A549 (cell line): ENCODE data around the gene ATAD5. TPM values are rescaled to one million over a fixed set of nuclear protein-coding genes. Genes with fewer than 3 reads are reported as not detected.

Experiments used
- ATAC-seq, 2 experiments: fragments of 200-7000 bp in 1 of 2; fragments of >200 bp in 1 of 2; cut with Nextera tagmentation in 1 of 2; cut with Tn5 transposase in 1 of 2; 3 replicates each; pipeline versions ENCODE4 v1.8.0 to v1.9.1; 2018 to 2020; ENCODE audit warnings: mild to moderate bottlenecking in 1 of 2, moderate library complexity in 1 of 2
- CTCF ChIA-PET: fragments of 300-600 bp; sonication (Branson Sonifier 250); formaldehyde crosslinking; extraction: SDS; loops from one replicate; lab custom pipeline; 2021; ENCODE audit warnings: antibody characterized with exemption, inconsistent platforms; lab: Yijun Ruan, JAX
- POLR2A ChIA-PET: fragments of 350-600 bp; formaldehyde crosslinking; extraction: SDS; loops from one replicate; lab custom pipeline; 2021; ENCODE audit warnings: antibody characterized with exemption, inconsistent platforms; lab: Yijun Ruan, JAX
- DNase-seq, 2 experiments: peaks; one replicate each; pipeline versions ENCODE4 v3.0.0 to v3.0.0-alpha.2; 2011 to 2016; ENCODE audit warnings: low read depth in 1 of 2, low spot score in 1 of 2
- FAIRE-seq: peaks from 2 replicates; lab custom pipeline; 2011; peaks lifted over from hg19 to GRCh38; lab: Jason Lieb, UNC
- H3K27ac ChIP-seq, 2 experiments: fragments of >200 bp; sonication (Bioruptor Twin); formaldehyde crosslinking; 3 replicates each; pipeline ENCODE4 v1.5.1; 2016 to 2017
- H3K4me1 ChIP-seq: fragments of >200 bp; sonication (Bioruptor Twin); formaldehyde crosslinking; 3 replicates; pipeline ENCODE4 v1.6.1; 2016
- H3K4me2 ChIP-seq: fragments of >200 bp; sonication (Bioruptor Twin); formaldehyde crosslinking; 3 replicates; pipeline ENCODE4 v1.6.1; 2016
- H3K4me3 ChIP-seq: fragments of >200 bp; sonication (Bioruptor Twin); formaldehyde crosslinking; 3 replicates; pipeline ENCODE4 v1.5.1; 2016
- H3K9me3 ChIP-seq: fragments of >200 bp; sonication (Bioruptor Twin); formaldehyde crosslinking; 3 replicates; pipeline ENCODE4 v1.6.1; 2016
- BCL3 ChIP-seq: fragments of >200 bp; sonication (Bioruptor Twin); formaldehyde crosslinking; IDR thresholded peaks from 3 replicates; pipeline ENCODE4 v1.6.1; 2016
- BHLHE40 ChIP-seq: IDR thresholded peaks from 2 replicates; pipeline ENCODE4 v1.6.1; 2012; ENCODE audit warnings: low read depth, low read length, inconsistent platforms
- CBX2 ChIP-seq: fragments of 200-600 bp; sonication (generic); IDR thresholded peaks from 2 replicates; pipeline ENCODE4 v1.6.1; 2016; ENCODE audit warnings: low read depth, mild to moderate bottlenecking, borderline replicate concordance
- EP300 ChIP-seq, 2 experiments: fragments of >200 bp; sonication (Bioruptor Twin); formaldehyde crosslinking; IDR thresholded peaks; 2 replicates in 1 of 2; 3 replicates in 1 of 2; pipeline ENCODE4 v1.6.1; 2016 to 2017
- ESRRA ChIP-seq: fragments of 150-350 bp; IDR thresholded peaks from 2 replicates; pipeline ENCODE4 v1.6.1; 2014; ENCODE audit warnings: mild to moderate bottlenecking, low read length, borderline replicate concordance
- FOSB ChIP-seq: fragments of 250-450 bp; sonication (Bioruptor Pico); IDR thresholded peaks from 2 replicates; pipeline ENCODE4 v1.5.0; 2020; ENCODE audit warnings: mild to moderate bottlenecking, moderate library complexity
- FOSL2 ChIP-seq, 2 experiments: fragments of 450-650 bp in 1 of 2; fragments of >200 bp in 1 of 2; sonication (Bioruptor Twin) in 1 of 2; formaldehyde crosslinking; IDR thresholded peaks; 2 replicates each; pipeline versions ENCODE4 v1.5.0 to v1.6.1; 2016 to 2020; ENCODE audit warnings: mild to moderate bottlenecking in 1 of 2, moderate library complexity in 1 of 2
- HDAC2 ChIP-seq: fragments of 200-600 bp; sonication (generic); IDR thresholded peaks from 2 replicates; pipeline ENCODE4 v1.6.1; 2016
- HOXA7 ChIP-seq: fragments of 250-450 bp; sonication (Bioruptor Pico); IDR thresholded peaks from 2 replicates; pipeline ENCODE4 v1.5.0; 2020; ENCODE audit warnings: mild to moderate bottlenecking, moderate library complexity
- HOXB5 ChIP-seq: fragments of 250-450 bp; sonication (Bioruptor Pico); IDR thresholded peaks from 2 replicates; pipeline ENCODE4 v1.5.0; 2020; ENCODE audit warnings: mild to moderate bottlenecking, moderate library complexity
- JUNB ChIP-seq: fragments of >200 bp; sonication (Bioruptor Twin); formaldehyde crosslinking; IDR thresholded peaks from 2 replicates; pipeline ENCODE4 v1.6.1; 2016
- KDM1A ChIP-seq: fragments of 200-600 bp; sonication (generic); IDR thresholded peaks from 2 replicates; pipeline ENCODE4 v1.6.1; 2016; ENCODE audit warnings: low read depth, mild to moderate bottlenecking
- MAFK ChIP-seq: fragments of 450-650 bp; IDR thresholded peaks from 2 replicates; pipeline ENCODE4 v1.6.1; 2014; ENCODE audit not compliant: partially characterized antibody
- PBX3 ChIP-seq: IDR thresholded peaks from 2 replicates; pipeline ENCODE4 v1.6.1; 2012
- POLR2AphosphoS2 ChIP-seq: conservative IDR thresholded peaks from 2 replicates; pipeline ENCODE4 v1.6.1; 2012; ENCODE audit warnings: low read length, improper control_type of control experiment, inconsistent platforms
- RARB ChIP-seq: fragments of 250-450 bp; sonication (Bioruptor Pico); IDR thresholded peaks from 2 replicates; pipeline ENCODE4 v1.8.0; 2021; ENCODE audit warnings: mild to moderate bottlenecking, moderate library complexity
- ZFP36 ChIP-seq: fragments of 450-650 bp; IDR thresholded peaks from 2 replicates; pipeline ENCODE4 v1.6.1; 2014; ENCODE audit warnings: borderline replicate concordance; ENCODE audit not compliant: partially characterized antibody
- WGBS: methylation state at CpG from one replicate; pipeline ENCODE4 v1.1.6; 2017; ENCODE audit errors: missing lambda C conversion rate; 5-methylcytosine and 5-hydroxymethylcytosine counted together
- polyA plus RNA-seq, 4 experiments: library from polyadenylated mRNA; depleted of rRNA in 3 of 4; stranded (reverse); fragments of >200 nt; fragmentation: RNase III in 1 of 4; extraction: RNeasy Plus Mini Kit Qiagen cat#74134 plus additional on column Dnase treatment in 1 of 4; gene quantifications; 2 replicates in 3 of 4; 3 replicates in 1 of 4; pipeline ENCODE4 v1.2.3, GENCODE V29; 2011 to 2017
- TF ChIP-seq, protein P1 (sequence below): fragments of >200 bp; sonication (Bioruptor Twin); formaldehyde crosslinking; IDR thresholded peaks from 2 replicates; pipeline ENCODE4 v1.6.1; 2016
- TF ChIP-seq, protein P2 (sequence below): fragments of 200-600 bp; sonication (generic); IDR thresholded peaks from 2 replicates; pipeline ENCODE4 v1.6.1; 2016; ENCODE audit warnings: antibody characterized with exemption, mild to moderate bottlenecking, moderate library complexity
- TF ChIP-seq, protein P3 (sequence below): fragments of 150-350 bp; IDR thresholded peaks from 2 replicates; pipeline ENCODE4 v1.6.1; 2014; ENCODE audit warnings: low read depth, mild to moderate bottlenecking, low read length

Gene ATAD5
- polyA plus RNA-seq, 2 of the 4 experiments (the other 2 are of a cell fraction) = 4.5 to 9.5 TPM

GRCh38 chr17:30838202-30838807 lies 6.5 kb downstream of the ATAD5 start:
- 93% methylated on average over 5 of the region's 5 CpGs for WGBS
- no peak overlapping the region for H3K4me2 ChIP-seq
- H3K4me3 ChIP-seq = no peak overlapping the region
- DNase-seq (no peak), FAIRE-seq (no peak), ATAC-seq (no peak)
- H3K27ac ChIP-seq = no peak overlapping the region
- peaks cover 2% of the 10 kb centered on the region; the same call in 1 of the 3 replicates for H3K4me1 ChIP-seq
- no peaks in the 10 kb centered on the region for H3K9me3 ChIP-seq
- TF ChIP-seq CBX2 (no peak), ESRRA (no peak), BCL3 (no peak), BHLHE40 (no peak), PBX3 (no peak), HOXB5 (CRISPR knock-in tag) (no peak), MAFK (no peak), RARB (CRISPR knock-in tag) (no peak), ZFP36 (no peak), EP300 (IDR thresholded peaks at IDR 0.05) (no peak), HDAC2 (no peak), HOXA7 (CRISPR knock-in tag) (no peak), FOSB (CRISPR knock-in tag) (no peak), JUNB (no peak), KDM1A (no peak), POLR2AphosphoS2 (no peak), FOSL2 (IDR thresholded peaks at IDR 0.05) (no peak), FOSL2 (CRISPR knock-in tag; IDR thresholded peaks at IDR 0.05) (no peak)
- TF ChIP-seq, protein P1, sequence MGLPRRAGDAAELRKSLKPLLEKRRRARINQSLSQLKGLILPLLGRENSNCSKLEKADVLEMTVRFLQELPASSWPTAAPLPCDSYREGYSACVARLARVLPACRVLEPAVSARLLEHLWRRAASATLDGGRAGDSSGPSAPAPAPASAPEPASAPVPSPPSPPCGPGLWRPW = no peak
- TF ChIP-seq, protein P2, sequence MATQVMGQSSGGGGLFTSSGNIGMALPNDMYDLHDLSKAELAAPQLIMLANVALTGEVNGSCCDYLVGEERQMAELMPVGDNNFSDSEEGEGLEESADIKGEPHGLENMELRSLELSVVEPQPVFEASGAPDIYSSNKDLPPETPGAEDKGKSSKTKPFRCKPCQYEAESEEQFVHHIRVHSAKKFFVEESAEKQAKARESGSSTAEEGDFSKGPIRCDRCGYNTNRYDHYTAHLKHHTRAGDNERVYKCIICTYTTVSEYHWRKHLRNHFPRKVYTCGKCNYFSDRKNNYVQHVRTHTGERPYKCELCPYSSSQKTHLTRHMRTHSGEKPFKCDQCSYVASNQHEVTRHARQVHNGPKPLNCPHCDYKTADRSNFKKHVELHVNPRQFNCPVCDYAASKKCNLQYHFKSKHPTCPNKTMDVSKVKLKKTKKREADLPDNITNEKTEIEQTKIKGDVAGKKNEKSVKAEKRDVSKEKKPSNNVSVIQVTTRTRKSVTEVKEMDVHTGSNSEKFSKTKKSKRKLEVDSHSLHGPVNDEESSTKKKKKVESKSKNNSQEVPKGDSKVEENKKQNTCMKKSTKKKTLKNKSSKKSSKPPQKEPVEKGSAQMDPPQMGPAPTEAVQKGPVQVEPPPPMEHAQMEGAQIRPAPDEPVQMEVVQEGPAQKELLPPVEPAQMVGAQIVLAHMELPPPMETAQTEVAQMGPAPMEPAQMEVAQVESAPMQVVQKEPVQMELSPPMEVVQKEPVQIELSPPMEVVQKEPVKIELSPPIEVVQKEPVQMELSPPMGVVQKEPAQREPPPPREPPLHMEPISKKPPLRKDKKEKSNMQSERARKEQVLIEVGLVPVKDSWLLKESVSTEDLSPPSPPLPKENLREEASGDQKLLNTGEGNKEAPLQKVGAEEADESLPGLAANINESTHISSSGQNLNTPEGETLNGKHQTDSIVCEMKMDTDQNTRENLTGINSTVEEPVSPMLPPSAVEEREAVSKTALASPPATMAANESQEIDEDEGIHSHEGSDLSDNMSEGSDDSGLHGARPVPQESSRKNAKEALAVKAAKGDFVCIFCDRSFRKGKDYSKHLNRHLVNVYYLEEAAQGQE = no peak
- TF ChIP-seq, protein P3, sequence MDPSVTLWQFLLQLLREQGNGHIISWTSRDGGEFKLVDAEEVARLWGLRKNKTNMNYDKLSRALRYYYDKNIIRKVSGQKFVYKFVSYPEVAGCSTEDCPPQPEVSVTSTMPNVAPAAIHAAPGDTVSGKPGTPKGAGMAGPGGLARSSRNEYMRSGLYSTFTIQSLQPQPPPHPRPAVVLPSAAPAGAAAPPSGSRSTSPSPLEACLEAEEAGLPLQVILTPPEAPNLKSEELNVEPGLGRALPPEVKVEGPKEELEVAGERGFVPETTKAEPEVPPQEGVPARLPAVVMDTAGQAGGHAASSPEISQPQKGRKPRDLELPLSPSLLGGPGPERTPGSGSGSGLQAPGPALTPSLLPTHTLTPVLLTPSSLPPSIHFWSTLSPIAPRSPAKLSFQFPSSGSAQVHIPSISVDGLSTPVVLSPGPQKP = no peak
- POLR2A ChIA-PET = no interaction called here
- CTCF ChIA-PET = interaction anchor here (0.7 to 5.9 kb wide), 4 partner anchors 8 to 127 kb away, joined by 3 to 43 read pairs (median 6); partner anchors contain the start of gene CRLF3
